ENCODE measurements around the gene CHST15. TPM values are rescaled to one million over a fixed set of nuclear protein-coding genes. Genes with fewer than 3 reads are reported as not detected.

The CHST15 gene
- total RNA-seq, 1 experiment from 2014 or later = 17.1 TPM

DNA sequence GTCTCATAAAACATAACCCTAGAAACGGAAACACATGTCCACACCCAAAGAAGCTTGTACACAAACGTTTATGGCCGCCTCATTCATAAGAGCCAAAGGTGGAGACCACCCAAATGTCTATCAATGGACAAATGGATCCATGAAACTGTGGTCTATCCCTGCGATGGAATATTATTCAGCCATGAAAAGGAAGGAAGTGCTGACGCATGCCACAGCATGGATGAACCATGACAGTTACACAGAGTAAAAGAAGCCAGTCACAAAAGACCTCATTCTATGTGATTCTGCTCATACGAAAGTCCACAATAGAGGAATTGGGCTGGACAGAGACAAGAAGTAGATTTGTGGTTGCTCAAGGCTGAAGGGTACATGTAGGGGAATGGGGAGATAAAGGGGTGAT, 10.8 kb downstream of the CHST15 start:
- Histone ChIP-seq H3K79me2 (ENCODE audit: low read length) (peaks cover 70% of the 10 kb centered on the region), H3K4me1 (ENCODE audit: insufficient read depth, low read length) (peaks cover 5% of the 10 kb centered on the region; the same call in 1 of the 2 replicates), H3K9me3 (ENCODE audit: low read length) (no peaks in the 10 kb centered on the region), H4K20me1 (ENCODE audit: low read length) (0 out of 2 replicates have a peak, but pooled peaks cover 4% of the 10 kb centered on the region), H3K36me3 (ENCODE audit: low read depth, low read length) (no peaks in the 10 kb centered on the region), H3K4me2 (ENCODE audit: low read length) (no peak overlapping the region), H2AFZ (ENCODE audit: low read length) (no peak overlapping the region), H3K4me3 (ENCODE audit: low read length) (no peak overlapping the region), H3K27me3 (ENCODE audit: low read length) (no peaks in the 10 kb centered on the region), H3K9me2 (replicated peaks; ENCODE audit: low read length) (no peaks in the 10 kb centered on the region), H3K27ac (ENCODE audit: low read length) (no peak overlapping the region), H3K9ac (ENCODE audit: low read length) (no peak overlapping the region), H3F3A (ENCODE audit: low read length, unreplicated experiment) (no peaks in the 10 kb centered on the region)
- ATAC-seq (no peak), DNase-seq (no peak)
- intact Hi-C loops (cut with micrococcal nuclease) = no loop called here
- POLR2A ChIA-PET (ENCODE audit: unreplicated experiment) = no interaction called here
- CTCF ChIA-PET = no interaction called here
- TF ChIP-seq, protein P1, sequence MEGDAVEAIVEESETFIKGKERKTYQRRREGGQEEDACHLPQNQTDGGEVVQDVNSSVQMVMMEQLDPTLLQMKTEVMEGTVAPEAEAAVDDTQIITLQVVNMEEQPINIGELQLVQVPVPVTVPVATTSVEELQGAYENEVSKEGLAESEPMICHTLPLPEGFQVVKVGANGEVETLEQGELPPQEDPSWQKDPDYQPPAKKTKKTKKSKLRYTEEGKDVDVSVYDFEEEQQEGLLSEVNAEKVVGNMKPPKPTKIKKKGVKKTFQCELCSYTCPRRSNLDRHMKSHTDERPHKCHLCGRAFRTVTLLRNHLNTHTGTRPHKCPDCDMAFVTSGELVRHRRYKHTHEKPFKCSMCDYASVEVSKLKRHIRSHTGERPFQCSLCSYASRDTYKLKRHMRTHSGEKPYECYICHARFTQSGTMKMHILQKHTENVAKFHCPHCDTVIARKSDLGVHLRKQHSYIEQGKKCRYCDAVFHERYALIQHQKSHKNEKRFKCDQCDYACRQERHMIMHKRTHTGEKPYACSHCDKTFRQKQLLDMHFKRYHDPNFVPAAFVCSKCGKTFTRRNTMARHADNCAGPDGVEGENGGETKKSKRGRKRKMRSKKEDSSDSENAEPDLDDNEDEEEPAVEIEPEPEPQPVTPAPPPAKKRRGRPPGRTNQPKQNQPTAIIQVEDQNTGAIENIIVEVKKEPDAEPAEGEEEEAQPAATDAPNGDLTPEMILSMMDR (conservative IDR thresholded peaks at IDR 0.05; ENCODE audit: low read depth, low read length) = no peak
- no peak for TF ChIP-seq EZH2 (IDR thresholded peaks at IDR 0.05; ENCODE audit: low read length, unreplicated experiment)
- TF ChIP-seq EZH2phosphoT487 (IDR thresholded peaks at IDR 0.05; ENCODE audit: borderline replicate concordance, low read length) = no peak
- no TSS peak for BruUV-seq (replicated peaks)

DNA sequence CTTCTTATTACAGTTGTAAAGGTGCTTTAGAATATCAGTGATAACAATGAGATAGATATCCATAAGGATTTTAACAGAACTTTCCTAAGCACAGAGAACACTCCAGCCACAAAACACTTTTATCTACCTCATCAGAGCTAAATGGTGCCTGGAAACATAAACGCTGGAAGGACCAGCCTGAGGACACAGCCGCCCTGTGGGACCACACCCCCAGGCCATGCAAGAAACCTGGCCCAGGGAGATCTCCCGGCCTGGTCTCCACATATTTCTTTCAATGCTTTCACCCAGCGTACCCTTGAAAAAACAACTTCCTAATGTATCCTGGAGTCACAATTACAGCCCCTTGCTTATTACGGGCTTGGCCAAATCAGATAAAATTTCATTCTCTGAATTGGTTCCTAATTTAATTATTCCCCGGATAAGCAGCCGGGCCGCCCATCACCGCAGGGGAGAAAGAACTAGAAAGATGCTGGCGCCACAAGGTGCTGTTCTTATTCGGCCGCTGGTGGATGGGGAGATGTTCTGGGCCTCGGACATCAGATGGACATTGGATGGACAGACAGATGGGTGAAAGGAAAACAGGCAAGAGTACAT, 11.8 kb downstream of the CHST15 start:
- BruUV-seq (replicated peaks) = no TSS peak
- peaks cover 66% of the 10 kb centered on the region for H3K79me2 ChIP-seq (ENCODE audit: low read length)
- TF ChIP-seq EZH2 (IDR thresholded peaks at IDR 0.05; ENCODE audit: low read length, unreplicated experiment) (no peak), EZH2phosphoT487 (IDR thresholded peaks at IDR 0.05; ENCODE audit: borderline replicate concordance, low read length) (no peak)
- TF ChIP-seq, protein P1 (conservative IDR thresholded peaks at IDR 0.05; ENCODE audit: low read depth, low read length) = no peak
- 0 out of 2 replicates have a peak, but pooled peaks cover 4% of the 10 kb centered on the region for H4K20me1 ChIP-seq (ENCODE audit: low read length)
- H3K36me3 ChIP-seq (ENCODE audit: low read depth, low read length) = no peaks in the 10 kb centered on the region
- intact Hi-C loops (cut with micrococcal nuclease) = no loop called here
- H3K27ac ChIP-seq (ENCODE audit: low read length) = no peak overlapping the region
- H3K4me3 ChIP-seq (ENCODE audit: low read length) = no peak overlapping the region
- POLR2A ChIA-PET (ENCODE audit: unreplicated experiment) = no interaction called here
- no peaks in the 10 kb centered on the region for H3K9me3 ChIP-seq (ENCODE audit: low read length)
- no peaks in the 10 kb centered on the region for H3K9me2 ChIP-seq (replicated peaks; ENCODE audit: low read length)
- H3K4me2 ChIP-seq (ENCODE audit: low read length) = no peak overlapping the region
- ATAC-seq (no peak), DNase-seq (no peak)
- H3K4me1 ChIP-seq (ENCODE audit: insufficient read depth, low read length) = peaks cover 5% of the 10 kb centered on the region; the same call in 1 of the 2 replicates
- no peaks in the 10 kb centered on the region for H3K27me3 ChIP-seq (ENCODE audit: low read length)
- H2AFZ ChIP-seq (ENCODE audit: low read length) = no peak overlapping the region
- no peak overlapping the region for H3K9ac ChIP-seq (ENCODE audit: low read length)
- CTCF ChIA-PET = no interaction called here
- no peaks in the 10 kb centered on the region for H3F3A ChIP-seq (ENCODE audit: low read length, unreplicated experiment)

DNA sequence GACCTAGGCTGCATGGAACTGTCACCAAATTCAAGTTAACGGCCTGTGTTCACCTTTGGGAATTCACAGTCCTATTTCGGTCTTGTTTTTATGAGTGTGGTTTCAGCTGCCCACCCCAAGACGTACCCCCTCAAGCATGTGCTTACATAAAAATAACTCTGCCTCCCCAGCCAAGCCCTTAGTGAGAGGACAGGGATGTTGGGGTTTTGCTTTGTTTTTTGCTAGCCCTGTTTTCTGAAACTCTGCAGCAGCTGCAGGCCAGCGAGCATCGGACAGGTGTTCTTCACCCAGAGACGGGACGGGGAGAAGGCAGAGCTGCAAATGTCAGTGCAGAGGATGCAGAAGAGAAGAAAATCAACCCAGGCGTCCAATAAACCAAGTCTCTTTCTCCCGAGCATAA, 13.5 kb downstream of the CHST15 start:
- ChIA-PET POLR2A (ENCODE audit: unreplicated experiment) (no interaction called here), CTCF (no interaction called here)
- no peaks in the 10 kb centered on the region for H3K9me3 ChIP-seq (ENCODE audit: low read length)
- no TSS peak for BruUV-seq (replicated peaks)
- DNase-seq (no peak), ATAC-seq (no peak)
- H3K4me2 ChIP-seq (ENCODE audit: low read length) = no peak overlapping the region
- H3K27ac ChIP-seq (ENCODE audit: low read length) = no peak overlapping the region
- H3K36me3 ChIP-seq (ENCODE audit: low read depth, low read length) = no peaks in the 10 kb centered on the region
- no peaks in the 10 kb centered on the region for H3K27me3 ChIP-seq (ENCODE audit: low read length)
- peaks cover 53% of the 10 kb centered on the region for H3K79me2 ChIP-seq (ENCODE audit: low read length)
- no peak overlapping the region for H3K9ac ChIP-seq (ENCODE audit: low read length)
- TF ChIP-seq EZH2phosphoT487 (IDR thresholded peaks at IDR 0.05; ENCODE audit: borderline replicate concordance, low read length) (no peak), EZH2 (IDR thresholded peaks at IDR 0.05; ENCODE audit: low read length, unreplicated experiment) (no peak)
- TF ChIP-seq, protein P1 (conservative IDR thresholded peaks at IDR 0.05; ENCODE audit: low read depth, low read length) = no peak
- H3F3A ChIP-seq (ENCODE audit: low read length, unreplicated experiment) = no peaks in the 10 kb centered on the region
- H4K20me1 ChIP-seq (ENCODE audit: low read length) = no peaks in the 10 kb centered on the region
- no peaks in the 10 kb centered on the region for H3K9me2 ChIP-seq (replicated peaks; ENCODE audit: low read length)
- no peaks in the 10 kb centered on the region for H3K4me1 ChIP-seq (ENCODE audit: insufficient read depth, low read length)
- intact Hi-C loops (cut with micrococcal nuclease) = no loop called here
- H3K4me3 ChIP-seq (ENCODE audit: low read length) = no peak overlapping the region
- H2AFZ ChIP-seq (ENCODE audit: low read length) = no peak overlapping the region

Data from PC-3 (cell line).